GM19467 (cell line): Measurements from ENCODE around the gene SNTG2.
"Not testable (repeated sequence)": the region's sequence is repeated elsewhere in the genome, so short reads cannot be mapped to it uniquely, and the experiment has no call there.

Experiments used
- ATAC-seq: cut with Tn5 transposase; IDR thresholded peaks from one replicate; pipeline ENCODE4 v1.9.1; 2021; ENCODE audit warnings: mild to moderate bottlenecking, moderate library complexity; ENCODE audit not compliant: unreplicated experiment

SNTG2 gene

GRCh38 chr2:1088192-1088860 lies 137.7 kb downstream of the SNTG2 start:
- no peak for ATAC-seq

GRCh38 chr2:1088940-1089339 lies 138.3 kb downstream of the SNTG2 start:
- no peak for ATAC-seq

GRCh38 chr2:1091895-1092585 lies 141.4 kb downstream of the SNTG2 start:
- ATAC-seq = no peak

GRCh38 chr2:1093668-1094067 lies 143.0 kb downstream of the SNTG2 start:
- ATAC-seq = not testable (repeated sequence)

GRCh38 chr2:1097101-1097500 lies 146.5 kb downstream of the SNTG2 start:
- ATAC-seq = no peak

GRCh38 chr2:1099418-1099817 lies 148.8 kb downstream of the SNTG2 start:
- ATAC-seq = no peak

GRCh38 chr2:1101011-1101782 lies 150.5 kb downstream of the SNTG2 start:
- no peak for ATAC-seq

- no peak for ATAC-seq
Measured at GRCh38 chr2:1101982-1102590, 151.4 kb downstream of the SNTG2 start.

GRCh38 chr2:1104364-1104763 lies 153.7 kb downstream of the SNTG2 start:
- no peak for ATAC-seq

- ATAC-seq = not testable (repeated sequence)
Measured at GRCh38 chr2:1106344-1106743, 155.7 kb downstream of the SNTG2 start.

- ATAC-seq = no peak
Measured at GRCh38 chr2:1115843-1116539, 165.3 kb downstream of the SNTG2 start.

- ATAC-seq = no peak
Measured at GRCh38 chr2:1117569-1117968, 166.9 kb downstream of the SNTG2 start.

GRCh38 chr2:1125217-1125616 lies 174.6 kb downstream of the SNTG2 start:
- no peak for ATAC-seq

- no peak for ATAC-seq
Measured at GRCh38 chr2:1125633-1126370, 175.2 kb downstream of the SNTG2 start.

- ATAC-seq = no peak
Measured at GRCh38 chr2:1129982-1130381, 179.3 kb downstream of the SNTG2 start.

GRCh38 chr2:1130922-1131321 lies 180.3 kb downstream of the SNTG2 start:
- no peak for ATAC-seq

GRCh38 chr2:1132328-1132969 lies 181.8 kb downstream of the SNTG2 start:
- no peak for ATAC-seq

GRCh38 chr2:1133896-1134295 lies 183.2 kb downstream of the SNTG2 start:
- ATAC-seq = not testable (repeated sequence)

- no peak for ATAC-seq
Measured at GRCh38 chr2:1134629-1135028, 184.0 kb downstream of the SNTG2 start.

GRCh38 chr2:1136067-1136466 lies 185.4 kb downstream of the SNTG2 start:
- no peak for ATAC-seq
